Astrocyte of the hippocampus (primary cell): ENCODE data around the gene QARS1.

Source experiments
- DNase-seq: peaks from one replicate; pipeline ENCODE4 v3.0.0; 2011; ENCODE audit warnings: low read depth, low spot score

Gene QARS1

DNA sequence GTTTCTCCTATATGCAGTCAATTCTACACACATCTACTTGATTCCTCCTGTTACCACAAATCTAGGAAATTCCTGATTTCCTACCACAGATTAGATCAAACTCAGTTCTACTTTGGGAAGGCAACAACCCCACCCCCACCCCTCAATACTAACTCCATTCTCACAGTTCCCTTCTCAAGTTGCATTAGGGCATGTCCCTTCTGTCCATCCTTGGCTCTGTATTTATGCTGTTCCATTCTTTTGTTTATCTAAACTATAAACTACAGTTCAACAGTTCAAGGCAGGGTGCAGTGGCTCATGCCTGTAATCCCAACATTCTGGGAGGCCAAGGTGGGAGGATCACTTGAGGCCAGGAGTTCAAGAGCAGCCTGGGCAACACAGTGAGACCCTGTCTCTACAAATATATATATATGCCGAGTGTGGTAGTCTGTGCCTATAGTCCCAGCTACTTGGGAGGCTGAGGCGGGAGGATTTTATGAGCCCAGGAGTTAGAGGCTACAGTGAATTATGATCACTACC lies 50.2 kb downstream of the QARS1 start:
- DNase-seq = no peak

DNA sequence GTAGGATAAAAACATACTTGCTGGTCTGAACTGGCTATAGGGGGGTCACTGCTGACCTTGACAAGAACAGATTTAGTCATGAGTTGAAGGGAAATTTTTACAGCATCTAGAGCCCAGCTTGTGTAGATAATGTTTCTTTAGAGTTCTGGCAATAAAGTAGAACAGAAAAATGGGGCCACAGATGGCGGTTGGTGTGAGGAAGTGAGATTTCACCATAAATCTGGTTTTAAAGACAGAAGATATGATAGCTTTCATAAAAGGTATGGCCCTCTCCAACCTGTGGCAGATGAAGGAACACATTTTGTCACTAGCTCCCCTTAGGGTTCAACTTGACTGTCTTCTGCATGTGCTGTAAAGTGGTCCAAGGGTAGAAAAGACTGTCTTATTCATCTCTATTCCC lies 51.0 kb downstream of the QARS1 start:
- DNase-seq = no peak
